NOMO-1 treated with dmso at 0.1 percent for 144 hours (cell line): Measurements from ENCODE around the gene ITPR2.
"Not testable (repeated sequence)": the region's sequence is repeated elsewhere in the genome, so short reads cannot be mapped to it uniquely, and the experiment has no call there.

Experiments
- DNase-seq: peaks from one replicate; lab custom pipeline; 2025; ENCODE audit not compliant: unreplicated experiment; lab: John Stamatoyannopoulos, UW

ITPR2 gene

GRCh38 chr12:26636710-26637328, 196.2 kb downstream of the ITPR2 start:
- no peak for DNase-seq

DNA sequence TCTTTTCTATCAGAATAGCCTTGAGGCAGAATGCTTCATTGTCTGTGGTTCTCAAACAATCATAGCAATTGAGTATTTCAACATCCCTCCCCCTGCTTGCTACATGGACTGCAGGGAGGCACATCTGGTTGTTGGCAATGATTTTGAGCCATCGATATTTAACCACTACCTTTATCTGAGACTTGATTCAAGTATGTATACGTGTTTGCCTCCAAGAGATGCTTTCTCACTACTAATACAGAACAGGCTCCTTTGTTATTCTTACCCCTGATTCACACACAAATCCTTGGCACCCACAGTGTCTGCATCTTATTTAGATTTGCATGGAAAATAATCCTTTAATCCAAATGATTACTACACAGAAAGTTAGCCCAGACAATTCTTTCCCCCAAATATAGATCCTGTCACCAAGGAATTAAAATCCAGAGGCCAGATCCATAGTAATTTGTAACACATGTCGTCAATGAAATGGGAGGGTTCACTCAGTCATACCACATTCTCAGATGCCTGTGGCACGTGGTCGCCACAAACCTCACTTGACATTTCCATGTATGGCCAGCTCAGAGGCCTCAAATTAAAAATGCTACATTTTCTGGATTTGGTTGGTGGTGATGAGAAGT, 199.3 kb downstream of the ITPR2 start:
- DNase-seq, result no peak

DNA sequence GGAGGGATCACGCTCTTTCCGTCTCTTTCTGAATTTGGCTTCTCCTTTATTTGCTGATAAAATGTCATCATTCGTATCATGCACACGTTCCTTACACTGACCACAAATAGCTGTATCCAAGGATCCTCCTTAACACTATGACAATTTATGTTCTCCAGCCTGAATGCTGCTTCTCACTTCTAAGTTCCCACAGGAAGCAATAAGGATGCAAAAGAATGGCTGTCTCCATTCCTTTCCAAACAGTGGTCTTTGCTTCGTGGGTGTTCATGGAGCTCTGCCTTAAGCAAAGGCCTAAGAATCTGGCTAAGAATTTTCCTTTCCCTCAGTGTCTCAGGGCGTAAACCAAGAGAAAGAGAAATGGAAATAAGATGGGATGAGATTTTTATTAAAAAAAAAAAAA, 200.2 kb downstream of the ITPR2 start:
- DNase-seq, result no peak

- DNase-seq, result no peak
Observed at GRCh38 chr12:26631846-26632245, 201.1 kb downstream of the ITPR2 start.

DNA sequence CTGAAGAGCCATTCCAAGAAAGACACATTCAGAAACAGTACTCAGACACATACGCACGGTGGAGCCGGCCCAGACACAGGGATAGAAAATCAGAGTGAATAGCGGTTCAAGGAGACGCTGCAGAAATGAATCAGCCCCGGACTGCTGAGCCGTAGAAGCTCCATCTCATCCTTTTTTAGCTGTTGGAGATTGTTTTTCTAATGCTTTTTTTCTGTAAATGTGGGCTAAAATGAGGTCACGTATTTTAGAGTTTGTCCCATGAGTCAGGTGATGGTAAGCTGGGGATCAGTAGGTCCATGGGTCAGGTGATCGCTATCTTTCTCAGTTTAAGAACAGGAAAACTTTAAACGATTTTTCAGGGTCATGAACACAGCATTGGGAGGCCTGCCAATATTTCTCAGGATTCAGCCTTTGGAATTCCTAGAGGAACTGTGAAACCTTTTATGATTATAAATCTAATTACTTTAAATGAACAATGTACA, 202.4 kb downstream of the ITPR2 start:
- DNase-seq, result no peak

DNA sequence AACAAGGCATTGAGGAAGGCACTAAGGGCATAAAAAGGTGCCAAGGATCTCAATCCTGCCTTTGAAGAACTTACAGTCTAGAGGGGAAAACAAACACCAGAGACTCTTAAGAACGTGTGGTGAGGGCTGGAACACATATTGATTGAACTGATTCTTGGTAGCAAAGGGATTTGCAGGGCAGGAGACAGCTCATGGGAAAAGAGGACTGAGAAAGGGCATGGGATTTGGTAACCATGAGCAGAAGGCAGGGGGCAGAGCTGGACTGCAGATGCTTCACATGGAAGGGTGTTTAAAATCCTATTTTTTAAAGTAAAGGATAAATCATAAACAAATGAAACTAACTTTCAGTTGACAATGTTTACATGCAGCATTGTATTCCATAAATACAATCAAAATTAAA, 203.1 kb downstream of the ITPR2 start:
- no peak for DNase-seq

- DNase-seq, result no peak
Observed at GRCh38 chr12:26628234-26628633, 204.8 kb downstream of the ITPR2 start.

DNA sequence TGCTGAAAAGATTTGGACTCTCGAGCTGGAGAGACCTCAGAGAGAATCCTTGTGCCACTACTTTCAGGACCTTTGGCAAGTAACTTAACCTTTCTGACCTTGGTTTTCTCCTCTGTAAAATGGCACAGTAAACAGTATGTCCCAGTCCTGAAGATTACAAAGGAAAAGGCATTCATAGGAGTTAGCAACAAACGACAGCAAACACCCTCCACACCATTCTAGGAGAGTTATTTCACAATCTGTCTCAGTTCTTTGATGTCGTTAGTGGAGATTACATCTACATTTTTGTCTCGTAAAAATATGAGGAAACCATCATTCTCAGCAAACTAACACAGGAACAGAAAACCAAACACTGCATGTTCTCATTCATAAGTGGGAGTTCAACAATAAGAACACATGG, 205.7 kb downstream of the ITPR2 start:
- DNase-seq, result no peak

GRCh38 chr12:26623136-26623535, 209.9 kb downstream of the ITPR2 start:
- no peak for DNase-seq

DNA sequence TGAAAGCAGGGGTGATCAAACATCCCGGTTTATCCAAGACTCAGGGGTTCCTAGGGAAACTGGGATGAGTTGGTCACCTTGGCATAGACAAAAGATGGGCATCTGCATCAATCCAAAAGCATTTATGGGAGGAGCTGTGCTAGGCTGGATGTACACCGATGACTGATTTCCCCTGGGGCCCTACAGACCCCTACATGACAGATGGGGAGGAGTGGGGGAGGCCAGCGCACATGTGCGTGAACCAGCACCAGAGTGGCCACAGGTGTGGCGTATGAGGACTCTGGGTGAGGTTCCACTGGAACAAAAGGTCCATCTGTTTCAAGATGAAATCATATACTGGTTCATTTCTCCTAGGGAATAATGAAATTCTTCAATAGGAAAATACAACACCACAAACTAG, 210.4 kb downstream of the ITPR2 start:
- no peak for DNase-seq

DNA sequence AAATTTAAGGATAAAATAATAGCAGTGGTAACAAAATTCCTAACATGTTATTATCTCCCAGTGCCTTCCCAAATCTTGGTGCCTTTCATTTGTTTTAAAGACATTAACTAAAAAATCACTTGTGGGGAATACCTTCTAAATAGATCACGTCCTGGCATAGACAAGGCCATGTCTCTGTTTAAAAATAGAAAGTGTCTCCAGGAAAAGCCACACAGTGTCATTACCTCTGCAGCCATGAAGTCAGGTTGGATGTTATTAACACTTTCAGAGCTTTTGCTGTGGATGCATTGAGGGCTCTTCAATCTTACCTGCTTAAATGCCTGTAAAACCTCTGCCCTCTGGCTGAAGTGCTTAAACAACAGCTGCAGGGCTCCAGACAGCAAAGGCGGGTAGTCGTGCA, 211.1 kb downstream of the ITPR2 start:
- no peak for DNase-seq

GRCh38 chr12:26620907-26621306, 212.1 kb downstream of the ITPR2 start:
- no peak for DNase-seq

DNA sequence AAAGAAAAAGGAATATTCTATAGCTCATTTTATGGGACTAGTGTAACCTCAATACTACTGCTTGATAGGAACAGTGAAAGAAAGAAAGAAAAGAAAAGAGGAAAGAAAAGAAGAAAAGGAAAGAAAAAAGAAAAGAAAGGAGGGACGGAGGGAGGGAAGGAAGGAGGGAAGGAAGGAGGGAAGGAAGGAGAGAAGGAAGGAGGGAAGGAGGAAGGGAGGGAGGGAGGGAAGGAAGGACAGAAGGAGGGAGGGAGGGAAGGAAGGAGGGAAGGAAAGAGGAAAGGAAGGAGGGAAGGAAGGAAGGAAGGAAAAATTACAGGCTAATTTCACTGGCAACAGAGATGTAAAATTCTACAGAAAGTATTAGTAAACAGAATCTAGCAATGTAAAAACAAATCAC, 215.5 kb downstream of the ITPR2 start:
- no peak for DNase-seq

DNA sequence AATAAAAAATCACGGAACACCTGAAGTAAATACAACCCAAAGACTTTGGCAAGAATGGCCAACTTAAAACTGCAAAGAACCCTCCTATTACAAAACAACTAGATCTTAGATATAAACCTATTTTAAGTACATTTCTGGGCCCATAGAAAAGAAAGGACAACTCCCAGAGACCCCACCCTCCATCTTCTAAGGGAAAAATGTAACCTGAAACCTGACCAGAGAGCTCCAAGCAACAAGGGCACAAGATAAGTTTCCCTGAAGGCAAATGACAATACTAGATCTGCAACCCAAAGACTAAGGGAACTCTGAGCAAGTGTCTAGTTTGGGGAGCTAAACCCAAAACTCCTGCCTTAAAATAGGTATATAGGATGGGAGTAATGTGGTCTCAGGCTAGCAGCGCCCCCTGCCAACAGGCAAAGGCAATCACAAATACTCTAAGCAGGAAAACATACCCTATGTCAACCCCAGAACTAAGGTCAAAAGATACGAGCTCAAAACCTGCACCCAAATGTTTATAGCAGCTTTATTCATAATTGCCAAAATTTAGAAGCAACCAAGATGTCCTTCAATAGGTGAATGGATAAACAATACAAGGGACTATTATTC, 218.9 kb downstream of the ITPR2 start:
- DNase-seq, result no peak

- no peak for DNase-seq
Observed at GRCh38 chr12:26612203-26612602, 220.8 kb downstream of the ITPR2 start.

GRCh38 chr12:26611598-26611997, 221.4 kb downstream of the ITPR2 start:
- no peak for DNase-seq

GRCh38 chr12:26610774-26611173, 222.2 kb downstream of the ITPR2 start:
- no peak for DNase-seq

GRCh38 chr12:26609986-26610385, 223.0 kb downstream of the ITPR2 start:
- no peak for DNase-seq

GRCh38 chr12:26608706-26609105, 224.3 kb downstream of the ITPR2 start:
- DNase-seq, result no peak

GRCh38 chr12:26608273-26608672, 224.7 kb downstream of the ITPR2 start:
- no peak for DNase-seq

GRCh38 chr12:26606911-26607310, 226.1 kb downstream of the ITPR2 start:
- no peak for DNase-seq

DNA sequence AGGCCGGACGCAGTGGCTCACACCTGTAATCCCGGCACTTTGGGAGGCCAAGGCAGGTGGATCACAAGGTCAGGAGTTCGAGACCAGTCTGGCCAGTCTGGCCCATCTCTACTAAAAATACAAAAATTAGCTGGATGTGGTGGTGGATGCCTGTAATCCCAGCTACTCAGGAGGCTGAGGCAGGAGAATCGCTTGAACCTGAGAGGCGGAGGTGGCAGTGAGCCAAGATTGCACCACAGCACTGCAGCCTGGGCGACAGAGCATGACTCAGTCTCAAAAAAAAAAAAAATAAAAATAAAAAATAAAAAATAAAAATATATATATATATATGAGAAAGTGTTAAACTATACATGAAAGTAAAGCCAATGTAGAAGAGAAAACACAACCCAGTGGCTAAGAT, 228.2 kb downstream of the ITPR2 start:
- not testable (repeated sequence) for DNase-seq
